ENCODE results near the gene DIP2C. TPM values are rescaled to one million over a fixed set of nuclear protein-coding genes. Genes with fewer than 3 reads are reported as not detected.

The DIP2C gene
- total and polyA plus RNA-seq, 2 donors (not counting 1 experiment from before 2014, with no cell fraction given), result 1.3 to 1.9 TPM

DNA sequence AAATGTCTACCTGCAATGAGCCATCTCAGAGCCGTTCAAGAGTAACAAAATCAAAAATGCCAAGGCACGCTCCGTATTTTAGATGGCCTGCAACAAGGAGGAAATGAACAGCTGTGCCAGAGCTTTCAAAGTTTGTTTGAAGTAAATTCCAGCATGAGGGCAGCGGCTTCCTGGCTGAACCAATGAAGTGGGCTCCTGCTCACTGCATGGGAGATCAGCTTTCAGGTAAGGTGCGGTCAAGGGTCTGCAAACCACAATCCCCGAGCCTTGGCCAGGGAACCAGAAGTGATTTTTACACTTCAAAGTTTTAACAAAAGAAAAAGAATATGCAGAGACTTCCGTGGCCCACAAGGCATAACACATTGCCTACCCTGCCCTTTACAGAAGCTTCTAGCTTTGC is 120.6 kb downstream of the DIP2C start:
- Histone ChIP-seq H3K36me3 (replicated peaks in 1 of 2; ENCODE audit: control extremely low read depth in 1 of 2, control insufficient read depth in 1 of 2, extremely low read depth in 1 of 2, insufficient read depth in 2 of 2, low read length in 1 of 2) (no peaks in the 10 kb centered on the region), H4K20me1 (ENCODE audit: control insufficient read depth, insufficient read depth, low read length, poor library complexity, severe bottlenecking) (no peaks in the 10 kb centered on the region), H3K27ac (ENCODE audit: low read length in 2 of 2) (no peak overlapping the region), H3K27me3 (replicated peaks in 1 of 4; ENCODE audit: control extremely low read depth in 1 of 4, control insufficient read depth in 3 of 4, insufficient read depth in 4 of 4, low read length in 3 of 4) (no peaks in the 10 kb centered on the region), H3K4me1 (ENCODE audit: control insufficient read depth in 2 of 2, insufficient read depth in 2 of 2, low read length in 2 of 2) (no peaks in the 10 kb centered on the region), H3K79me2 (ENCODE audit: control insufficient read depth, insufficient read depth, low read length) (no peaks in the 10 kb centered on the region), H2AFZ (ENCODE audit: insufficient read depth, low read depth, low read length, poor library complexity, severe bottlenecking) (no peak overlapping the region), H3K4me3 (ENCODE audit: control extremely low read depth in 1 of 5, extremely low read depth in 1 of 5, insufficient read depth in 1 of 5, low read depth in 2 of 5, low read length in 4 of 5) (no peak overlapping the region), H3K9me3 (ENCODE audit: control extremely low read depth in 1 of 3, control insufficient read depth in 2 of 3, insufficient read depth in 1 of 3, low read length in 2 of 3) (peaks cover 0 to 35% (median 13%) of the 10 kb centered on the region in 3 donors), H3K4me2 (replicated peaks; ENCODE audit: low read depth, low read length, poor library complexity, severe bottlenecking) (no peak overlapping the region), H3K9ac (ENCODE audit: low read length) (no peak overlapping the region)
- ChIA-PET CTCF (no interaction called here), POLR2A (no interaction called here)
- no peak overlapping the region for H3K4me3 Mint-ChIP-seq
- WGBS (ENCODE audit: insufficient coverage), result 97% methylated on average over 6 of the region's 7 CpGs
- peaks cover 2% of the 10 kb centered on the region for H3K9me3 Mint-ChIP-seq (ENCODE audit: insufficient read depth)
- no peak overlapping the region for H3K27ac Mint-ChIP-seq
- DNase-seq (no peak), ATAC-seq (ENCODE audit: low read depth) (no peak)
- TF ChIP-seq, protein P1, sequence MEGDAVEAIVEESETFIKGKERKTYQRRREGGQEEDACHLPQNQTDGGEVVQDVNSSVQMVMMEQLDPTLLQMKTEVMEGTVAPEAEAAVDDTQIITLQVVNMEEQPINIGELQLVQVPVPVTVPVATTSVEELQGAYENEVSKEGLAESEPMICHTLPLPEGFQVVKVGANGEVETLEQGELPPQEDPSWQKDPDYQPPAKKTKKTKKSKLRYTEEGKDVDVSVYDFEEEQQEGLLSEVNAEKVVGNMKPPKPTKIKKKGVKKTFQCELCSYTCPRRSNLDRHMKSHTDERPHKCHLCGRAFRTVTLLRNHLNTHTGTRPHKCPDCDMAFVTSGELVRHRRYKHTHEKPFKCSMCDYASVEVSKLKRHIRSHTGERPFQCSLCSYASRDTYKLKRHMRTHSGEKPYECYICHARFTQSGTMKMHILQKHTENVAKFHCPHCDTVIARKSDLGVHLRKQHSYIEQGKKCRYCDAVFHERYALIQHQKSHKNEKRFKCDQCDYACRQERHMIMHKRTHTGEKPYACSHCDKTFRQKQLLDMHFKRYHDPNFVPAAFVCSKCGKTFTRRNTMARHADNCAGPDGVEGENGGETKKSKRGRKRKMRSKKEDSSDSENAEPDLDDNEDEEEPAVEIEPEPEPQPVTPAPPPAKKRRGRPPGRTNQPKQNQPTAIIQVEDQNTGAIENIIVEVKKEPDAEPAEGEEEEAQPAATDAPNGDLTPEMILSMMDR (IDR thresholded peaks at IDR 0.05), result no peak
- TF ChIP-seq EZH2 (IDR thresholded peaks at IDR 0.05; ENCODE audit: borderline replicate concordance, insufficient read depth, low read depth, low read length, poor library complexity, severe bottlenecking), result no peak
- H3K4me1 Mint-ChIP-seq, result no peaks in the 10 kb centered on the region
- peaks cover 22% of the 10 kb centered on the region for H3K27me3 Mint-ChIP-seq
- intact Hi-C loops (cut with micrococcal nuclease), result no loop called here

DNA sequence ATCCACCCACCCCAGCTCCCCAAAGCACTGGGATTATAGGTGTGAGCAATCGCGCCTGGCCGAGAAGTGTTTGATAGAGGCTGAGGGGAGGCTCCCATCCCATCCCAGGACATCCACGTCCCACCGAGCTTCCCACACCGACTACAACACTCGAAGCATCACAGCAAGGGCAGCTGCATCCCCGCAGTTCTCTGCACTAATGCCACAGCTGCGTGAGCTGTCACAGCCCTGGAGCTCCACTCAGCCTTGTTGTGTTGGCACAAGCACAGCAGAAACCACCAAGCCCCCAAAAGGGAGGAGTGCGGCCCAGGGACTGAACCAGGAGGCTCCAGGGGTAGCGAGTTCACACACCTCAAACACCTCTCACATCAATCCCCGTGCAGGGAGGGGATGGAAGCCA is 121.6 kb downstream of the DIP2C start:
- no peaks in the 10 kb centered on the region for H4K20me1 ChIP-seq (ENCODE audit: control insufficient read depth, insufficient read depth, low read length, poor library complexity, severe bottlenecking)
- no peak overlapping the region for H3K4me2 ChIP-seq (replicated peaks; ENCODE audit: low read depth, low read length, poor library complexity, severe bottlenecking)
- no peaks in the 10 kb centered on the region for H3K79me2 ChIP-seq (ENCODE audit: control insufficient read depth, insufficient read depth, low read length)
- POLR2A ChIA-PET, result no interaction called here
- Mint-ChIP-seq H3K4me3 (no peak overlapping the region), H3K9me3 (ENCODE audit: insufficient read depth) (peaks cover 5% of the 10 kb centered on the region), H3K27me3 (peaks cover 18% of the 10 kb centered on the region), H3K4me1 (no peaks in the 10 kb centered on the region), H3K27ac (no peak overlapping the region)
- H2AFZ ChIP-seq (ENCODE audit: insufficient read depth, low read depth, low read length, poor library complexity, severe bottlenecking), result no peak overlapping the region
- H3K36me3 ChIP-seq (replicated peaks in 1 of 2; ENCODE audit: control extremely low read depth in 1 of 2, control insufficient read depth in 1 of 2, extremely low read depth in 1 of 2, insufficient read depth in 2 of 2, low read length in 1 of 2), result no peaks in the 10 kb centered on the region
- H3K27me3 ChIP-seq (replicated peaks in 1 of 4; ENCODE audit: control extremely low read depth in 1 of 4, control insufficient read depth in 3 of 4, insufficient read depth in 4 of 4, low read length in 3 of 4), result no peaks in the 10 kb centered on the region
- ATAC-seq (ENCODE audit: low read depth) (no peak), DNase-seq (no peak)
- no peak overlapping the region for H3K9ac ChIP-seq (ENCODE audit: low read length)
- peaks cover 0 to 36% (median 20%) of the 10 kb centered on the region in 3 donors for H3K9me3 ChIP-seq (ENCODE audit: control extremely low read depth in 1 of 3, control insufficient read depth in 2 of 3, insufficient read depth in 1 of 3, low read length in 2 of 3)
- no peak for TF ChIP-seq EZH2 (IDR thresholded peaks at IDR 0.05; ENCODE audit: borderline replicate concordance, insufficient read depth, low read depth, low read length, poor library complexity, severe bottlenecking)
- TF ChIP-seq, protein P1 (IDR thresholded peaks at IDR 0.05), result no peak
- WGBS (ENCODE audit: insufficient coverage), result 93% methylated on average over 7 of the region's 12 CpGs
- CTCF ChIA-PET, result no interaction called here
- no peaks in the 10 kb centered on the region for H3K4me1 ChIP-seq (ENCODE audit: control insufficient read depth in 2 of 2, insufficient read depth in 2 of 2, low read length in 2 of 2)
- intact Hi-C loops (cut with micrococcal nuclease), result no loop called here
- no peak overlapping the region for H3K4me3 ChIP-seq (ENCODE audit: control extremely low read depth in 1 of 5, extremely low read depth in 1 of 5, insufficient read depth in 1 of 5, low read depth in 2 of 5, low read length in 4 of 5)
- H3K27ac ChIP-seq (ENCODE audit: low read length in 2 of 2), result no peak overlapping the region
